ENCODE measurements around the gene NPTX1.

- TF ChIP-seq YY1 (IDR thresholded peaks at IDR 0.05; ENCODE audit: insufficient read depth, insufficient read length) (no peak), SUZ12 (IDR thresholded peaks at IDR 0.05; ENCODE audit: extremely low read depth, insufficient read depth, insufficient read length) (no peak), ZNF274 (IDR thresholded peaks at IDR 0.05; ENCODE audit: low read depth, low read length) (no peak)
Observed at GRCh38 chr17:80474231-80474960, 2.0 kb downstream of the NPTX1 start.

All from NT2/D1 (cell line).